Esophagus muscularis mucosa (tissue), 4 donors: ENCODE measurements around the gene RDX. TPM values are rescaled to one million over a fixed set of nuclear protein-coding genes. Genes with fewer than 3 reads are reported as not detected.

ENCODE experiments used
- DNase-seq: peaks from one replicate; pipeline ENCODE4 v3.0.0-alpha.2; 2017; ENCODE audit errors: extremely low spot score
- H3K27ac ChIP-seq, 4 donors: fragments of 200-600 bp; sonication (generic); replicated peaks in 1 of 4; 1 replicate in 3 of 4; 2 replicates in 1 of 4; pipeline ENCODE4 v1.5.1; 2016 to 2019; ENCODE audit warnings: mild to moderate bottlenecking in 1 of 4
- H3K27me3 ChIP-seq, 4 donors: fragments of 200-600 bp; sonication (generic); one replicate each; pipeline versions ENCODE4 v1.5.1 to v1.6.0; 2016 to 2019
- H3K36me3 ChIP-seq, 4 donors: fragments of 200-600 bp; sonication (generic); one replicate each; pipeline ENCODE4 v1.5.1; 2016 to 2019
- H3K4me1 ChIP-seq, 4 donors: fragments of 200-600 bp; sonication (generic); one replicate each; pipeline ENCODE4 v1.5.1; 2016 to 2019
- H3K4me3 ChIP-seq, 4 donors: fragments of 200-600 bp; sonication (generic); 1 replicate in 2 of 4; 2 replicates in 2 of 4; pipeline ENCODE4 v1.5.1; 2016 to 2019; ENCODE audit warnings: mild to moderate bottlenecking in 4 of 4, moderate library complexity in 1 of 4
- H3K9me3 ChIP-seq, 4 donors: fragments of 200-600 bp; sonication (generic); 1 replicate in 3 of 4; 2 replicates in 1 of 4; pipeline ENCODE4 v1.5.1; 2016 to 2019
- CTCF ChIP-seq, 3 experiments: fragments of 200-600 bp in 2 of 3; fragments of 450-650 bp in 1 of 3; sonication (generic) in 2 of 3; IDR thresholded peaks; one replicate each; pipeline ENCODE4 v1.5.1; 2017 to 2019; ENCODE audit warnings: antibody characterized with exemption in 3 of 3, mild to moderate bottlenecking in 2 of 3, moderate library complexity in 1 of 3
- EP300 ChIP-seq: sonication (generic); formaldehyde crosslinking; IDR thresholded peaks from one replicate; pipeline ENCODE4 v1.6.1; 2017; ENCODE audit warnings: antibody characterized with exemption
- POLR2A ChIP-seq: fragments of 450-650 bp; IDR thresholded peaks from one replicate; pipeline ENCODE4 v1.6.1; 2017; ENCODE audit warnings: antibody characterized with exemption, moderate library complexity, mild to moderate bottlenecking, low read depth
- POLR2AphosphoS5 ChIP-seq, 2 donors: sonication (generic); formaldehyde crosslinking; IDR thresholded peaks; one replicate each; pipeline ENCODE4 v1.6.1; 2017; ENCODE audit warnings: antibody characterized with exemption in 2 of 2
- WGBS: methylation state at CpG from one replicate; pipeline ENCODE4 v1.1.5; 2018; 5-methylcytosine and 5-hydroxymethylcytosine counted together
- intact Hi-C: fragments of 100-400 bp; cut with DNase I; formaldehyde crosslinking; loops from one replicate; pipeline ENCODE4 v1.15.1; 2023
- total RNA-seq, 4 donors: library from RNA; depleted of rRNA; stranded (reverse); fragments of >200 nt; gene quantifications; one replicate each; pipeline versions ENCODE4 v1.1.0 to v1.2.1, GENCODE V29; 2016

RDX gene
- total RNA-seq, 4 donors from 2014 or later = 86.6 to 105 (median 90.4) TPM

- Histone ChIP-seq H3K36me3 (no peaks in the 10 kb centered on the region), H3K4me1 (no peaks in the 10 kb centered on the region), H3K4me3 (no peak overlapping the region), H3K9me3 (no peaks in the 10 kb centered on the region), H3K27me3 (no peaks in the 10 kb centered on the region), H3K27ac (no peak overlapping the region)
- 96% methylated on average over 1 of the region's 1 CpG for WGBS
- intact Hi-C loops = no loop called here
- no peak for DNase-seq
- TF ChIP-seq EP300 (no peak), POLR2A (no peak), POLR2AphosphoS5 (IDR thresholded peaks at IDR 0.05) (no peak), CTCF (IDR thresholded peaks at IDR 0.05) (no peak)
Measured at GRCh38 chr11:110190885-110191284, 105.5 kb downstream of the RDX start.

- Histone ChIP-seq H3K4me3 (no peak overlapping the region), H3K9me3 (no peaks in the 10 kb centered on the region), H3K36me3 (no peaks in the 10 kb centered on the region), H3K4me1 (no peaks in the 10 kb centered on the region), H3K27ac (no peak overlapping the region), H3K27me3 (no peaks in the 10 kb centered on the region)
- DNase-seq = no peak
- intact Hi-C loops = no loop called here
- 96% methylated on average over 3 of the region's 6 CpGs for WGBS
- TF ChIP-seq CTCF (IDR thresholded peaks at IDR 0.05) = no peak
Measured at GRCh38 chr11:110187731-110188130, 108.7 kb downstream of the RDX start.

DNA sequence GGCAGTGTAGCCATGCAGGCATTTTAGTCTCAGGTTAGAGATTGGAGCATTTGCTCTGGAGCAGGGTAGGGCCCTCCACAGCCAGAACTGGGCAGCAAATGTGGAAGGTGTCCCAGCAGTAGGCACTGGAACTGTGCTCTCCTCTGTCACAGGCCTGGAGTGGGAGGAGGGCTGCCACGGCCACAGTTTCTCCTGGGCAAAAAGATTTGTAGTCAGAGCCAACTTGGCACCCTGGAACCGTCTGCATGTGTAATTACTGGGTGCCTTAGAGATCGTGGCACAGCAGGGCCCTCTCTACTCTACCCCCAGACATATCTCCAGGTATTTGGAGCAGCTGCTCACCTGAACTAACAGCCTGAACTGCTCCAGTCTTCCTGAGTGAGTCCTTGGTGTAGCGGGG, 109.5 kb downstream of the RDX start:
- no peak for TF ChIP-seq EP300
- no peak for TF ChIP-seq POLR2A
- TF ChIP-seq CTCF (IDR thresholded peaks at IDR 0.05) = no peak
- no peak for TF ChIP-seq POLR2AphosphoS5 (IDR thresholded peaks at IDR 0.05)

GRCh38 chr11:110186456-110186855, 110.0 kb downstream of the RDX start:
- H3K27ac ChIP-seq = no peak overlapping the region
- no peak for TF ChIP-seq POLR2AphosphoS5 (IDR thresholded peaks at IDR 0.05)
- TF ChIP-seq POLR2A = no peak
- no peak for TF ChIP-seq CTCF (IDR thresholded peaks at IDR 0.05)
- TF ChIP-seq EP300 = no peak
- no peaks in the 10 kb centered on the region for H3K27me3 ChIP-seq
- no peak for DNase-seq
- H3K9me3 ChIP-seq = no peaks in the 10 kb centered on the region
- 95% methylated on average over 5 of the region's 5 CpGs for WGBS
- intact Hi-C loops = no loop called here
- H3K4me1 ChIP-seq = no peaks in the 10 kb centered on the region
- no peaks in the 10 kb centered on the region for H3K36me3 ChIP-seq
- H3K4me3 ChIP-seq = no peak overlapping the region

More for the DNA sequence above, 109.5 kb downstream of the RDX start:
- DNase-seq = no peak
- no peak overlapping the region for H3K4me3 ChIP-seq
- H3K27ac ChIP-seq = no peak overlapping the region
- no peaks in the 10 kb centered on the region for H3K36me3 ChIP-seq
- no peaks in the 10 kb centered on the region for H3K4me1 ChIP-seq
- intact Hi-C loops = no loop called here
- no peaks in the 10 kb centered on the region for H3K9me3 ChIP-seq
- 92% methylated on average over 4 of the region's 4 CpGs for WGBS
- no peaks in the 10 kb centered on the region for H3K27me3 ChIP-seq

DNA sequence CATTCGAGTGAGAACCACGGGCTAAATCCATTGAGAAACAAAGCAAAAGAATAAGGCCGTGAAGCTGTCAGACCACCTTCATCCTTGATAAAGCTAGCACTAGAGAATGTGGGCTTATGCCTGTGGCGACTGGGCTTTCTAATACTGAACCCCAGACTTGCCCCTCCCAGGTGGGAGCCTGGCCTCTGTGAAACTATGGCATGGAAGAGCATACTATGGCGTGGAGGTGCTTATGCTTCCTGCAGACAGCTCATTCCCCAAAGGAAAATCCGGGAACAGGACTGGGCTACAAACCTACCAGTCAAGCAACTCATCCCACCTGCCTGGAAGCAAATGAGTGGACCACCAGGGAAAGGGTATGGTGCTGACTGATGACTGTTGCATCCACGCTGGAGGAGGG, 110.8 kb downstream of the RDX start:
- H3K4me3 ChIP-seq = no peak overlapping the region
- H3K36me3 ChIP-seq = no peaks in the 10 kb centered on the region
- no peak for DNase-seq
- H3K9me3 ChIP-seq = no peaks in the 10 kb centered on the region
- no peaks in the 10 kb centered on the region for H3K27me3 ChIP-seq
- TF ChIP-seq EP300 (no peak), CTCF (IDR thresholded peaks at IDR 0.05) (no peak), POLR2A (no peak), POLR2AphosphoS5 (IDR thresholded peaks at IDR 0.05) (no peak)
- no peak overlapping the region for H3K27ac ChIP-seq
- 96% methylated on average over 6 of the region's 7 CpGs for WGBS
- no peaks in the 10 kb centered on the region for H3K4me1 ChIP-seq
- intact Hi-C loops = no loop called here
